Activated CD8-positive, alpha-beta T cell treated with anti-CD3 and anti-CD28 coated beads for 36 hours (primary cell): ENCODE measurements around the gene LPAR1. TPM values are rescaled to one million over a fixed set of nuclear protein-coding genes. Genes with fewer than 3 reads are reported as not detected.
"Not testable (repeated sequence)": the region's sequence is repeated elsewhere in the genome, so short reads cannot be mapped to it uniquely, and the experiment has no call there.

Experiments
- ATAC-seq: fragments of 200-7000 bp; cut with Tn5 transposase; one replicate; pipeline ENCODE4 v1.10.0; 2021; ENCODE audit warnings: mild to moderate bottlenecking, moderate library complexity
- CTCF ChIA-PET: fragments of 350-600 bp; sonication (Branson Sonifier 250); formaldehyde crosslinking; loops from one replicate; lab custom pipeline; 2021; ENCODE audit warnings: antibody characterized with exemption; lab: Charles Lee
- POLR2A ChIA-PET: fragments of 350-600 bp; sonication (Branson Sonifier 250); formaldehyde crosslinking; loops from one replicate; lab custom pipeline; 2021; ENCODE audit warnings: antibody characterized with exemption; lab: Charles Lee
- DNase-seq: peaks from one replicate; pipeline ENCODE4 v3.0.0-alpha.2; 2020
- H3K27ac Mint-ChIP-seq: one replicate; pipeline ENCODE4 v1.8.0; 2021; ENCODE audit warnings: mild to moderate bottlenecking, mixed read lengths
- H3K27me3 Mint-ChIP-seq: one replicate; pipeline ENCODE4 v1.8.0; 2021; ENCODE audit warnings: mixed read lengths
- H3K36me3 Mint-ChIP-seq: one replicate; pipeline ENCODE4 v1.8.0; 2021; ENCODE audit warnings: low read depth, mixed read lengths
- H3K4me1 Mint-ChIP-seq: one replicate; pipeline ENCODE4 v1.8.0; 2021; ENCODE audit warnings: low read depth, mixed read lengths
- H3K4me3 Mint-ChIP-seq: one replicate; pipeline ENCODE4 v1.8.0; 2021; ENCODE audit warnings: mild to moderate bottlenecking, moderate library complexity, mixed read lengths
- H3K9me3 Mint-ChIP-seq: one replicate; pipeline ENCODE4 v1.8.0; 2021; ENCODE audit warnings: mixed read lengths
- CTCF ChIP-seq: fragments of 200-600 bp; IDR thresholded peaks from one replicate; pipeline ENCODE4 v1.8.0; 2022; ENCODE audit warnings: antibody characterized with exemption, mild to moderate bottlenecking
- intact Hi-C: fragments of 100-400 bp; cut with micrococcal nuclease; formaldehyde crosslinking; loops from one replicate; pipeline ENCODE4 v1.10.0; 2022
- total RNA-seq, 2 experiments: library from RNA; stranded (reverse); gene quantifications; one replicate each; pipeline ENCODE4 v1.2.3, GENCODE V29; 2021

LPAR1 gene
- total RNA-seq, 2 experiments from 2014 or later = not detected

- no peak for TF ChIP-seq CTCF
- H3K4me1 Mint-ChIP-seq = no peaks in the 10 kb centered on the region
- POLR2A ChIA-PET = no interaction called here
- H3K4me3 Mint-ChIP-seq = no peak overlapping the region
- ATAC-seq (no peak), DNase-seq (no peak)
- H3K27ac Mint-ChIP-seq = no peak overlapping the region
- intact Hi-C loops = no loop called here
- H3K27me3 Mint-ChIP-seq = no peaks in the 10 kb centered on the region
- H3K9me3 Mint-ChIP-seq = no peaks in the 10 kb centered on the region
- CTCF ChIA-PET = no interaction called here
- H3K36me3 Mint-ChIP-seq = no peaks in the 10 kb centered on the region
These were observed 205.3 kb downstream of the LPAR1 start for GRCh38 chr9:110832926-110833325.

GRCh38 chr9:110830495-110830894, 207.8 kb downstream of the LPAR1 start:
- H3K27ac Mint-ChIP-seq = no peak overlapping the region
- no peak overlapping the region for H3K4me3 Mint-ChIP-seq
- H3K36me3 Mint-ChIP-seq = no peaks in the 10 kb centered on the region
- DNase-seq (no peak), ATAC-seq (no peak)
- H3K9me3 Mint-ChIP-seq = no peaks in the 10 kb centered on the region
- ChIA-PET POLR2A (no interaction called here), CTCF (no interaction called here)
- no peak for TF ChIP-seq CTCF
- intact Hi-C loops = no loop called here
- H3K27me3 Mint-ChIP-seq = no peaks in the 10 kb centered on the region
- no peaks in the 10 kb centered on the region for H3K4me1 Mint-ChIP-seq

GRCh38 chr9:110828264-110828663, 210.0 kb downstream of the LPAR1 start:
- ChIA-PET CTCF (no interaction called here), POLR2A (no interaction called here)
- Mint-ChIP-seq H3K27me3 (no peaks in the 10 kb centered on the region), H3K27ac (no peak overlapping the region), H3K4me3 (no peak overlapping the region), H3K4me1 (no peaks in the 10 kb centered on the region), H3K36me3 (no peaks in the 10 kb centered on the region), H3K9me3 (peaks cover 3% of the 10 kb centered on the region)
- ATAC-seq = no peak
- no peak for DNase-seq
- intact Hi-C loops = no loop called here
- TF ChIP-seq CTCF = no peak

GRCh38 chr9:110826400-110826799, 211.9 kb downstream of the LPAR1 start:
- H3K27me3 Mint-ChIP-seq, intact Hi-C loops, H3K9me3 Mint-ChIP-seq, DNase-seq, H3K27ac Mint-ChIP-seq, H3K4me3 Mint-ChIP-seq, POLR2A ChIA-PET, H3K36me3 Mint-ChIP-seq, ATAC-seq, CTCF ChIA-PET, H3K4me1 Mint-ChIP-seq: not testable (repeated sequence)

- CTCF ChIA-PET = no interaction called here
- ATAC-seq (no peak), DNase-seq (no peak)
- Mint-ChIP-seq H3K36me3 (no peaks in the 10 kb centered on the region), H3K4me3 (no peak overlapping the region), H3K27ac (no peak overlapping the region), H3K9me3 (peaks cover 3% of the 10 kb centered on the region), H3K27me3 (no peaks in the 10 kb centered on the region), H3K4me1 (no peaks in the 10 kb centered on the region)
- POLR2A ChIA-PET = no interaction called here
- intact Hi-C loops = no loop called here
- TF ChIP-seq CTCF = no peak
These were observed 212.3 kb downstream of the LPAR1 start for GRCh38 chr9:110825950-110826349.

GRCh38 chr9:110825129-110825528, 213.1 kb downstream of the LPAR1 start:
- H3K9me3 Mint-ChIP-seq, CTCF ChIA-PET, H3K36me3 Mint-ChIP-seq, POLR2A ChIA-PET, DNase-seq, H3K27me3 Mint-ChIP-seq, ATAC-seq, H3K27ac Mint-ChIP-seq, H3K4me3 Mint-ChIP-seq, H3K4me1 Mint-ChIP-seq, intact Hi-C loops: not testable (repeated sequence)
